Measurements from ENCODE around the gene ERC2.

The ERC2 gene

GRCh38 chr3:55591888-55592287 is 876.4 kb downstream of the ERC2 start:
- DNase-seq (ENCODE audit: low read depth in 2 of 2), result no peak

DNA sequence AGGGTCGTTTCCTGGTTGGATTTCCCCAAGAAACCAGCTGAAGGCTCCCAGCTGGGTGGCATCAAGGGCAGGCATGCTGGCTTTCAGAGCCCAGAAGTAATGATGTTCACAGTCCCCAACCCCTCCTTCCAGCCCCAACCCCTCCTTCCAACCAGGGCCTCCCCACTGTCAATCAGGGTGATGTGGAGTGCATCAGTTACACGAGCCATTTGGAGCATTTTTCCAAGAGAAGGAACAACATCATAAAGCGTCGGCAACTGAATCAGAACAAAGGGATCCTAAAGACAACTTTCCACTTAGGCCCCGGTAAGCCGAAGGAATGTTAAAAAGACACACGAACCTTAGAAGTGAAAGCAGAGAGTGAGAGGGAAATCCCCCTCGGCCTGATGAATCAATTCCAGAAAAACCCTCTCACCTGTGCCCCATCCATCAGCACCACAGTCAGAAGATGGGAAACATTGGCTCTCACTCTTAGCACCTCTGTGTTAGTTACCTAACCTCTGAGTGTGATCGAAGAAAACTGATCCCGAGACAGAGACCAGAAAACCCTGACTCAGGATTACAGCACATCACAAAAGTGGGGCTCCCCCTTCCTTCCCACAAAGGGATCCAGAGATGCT is 880.0 kb downstream of the ERC2 start:
- DNase-seq (ENCODE audit: low read depth in 2 of 2), result no peak

DNA sequence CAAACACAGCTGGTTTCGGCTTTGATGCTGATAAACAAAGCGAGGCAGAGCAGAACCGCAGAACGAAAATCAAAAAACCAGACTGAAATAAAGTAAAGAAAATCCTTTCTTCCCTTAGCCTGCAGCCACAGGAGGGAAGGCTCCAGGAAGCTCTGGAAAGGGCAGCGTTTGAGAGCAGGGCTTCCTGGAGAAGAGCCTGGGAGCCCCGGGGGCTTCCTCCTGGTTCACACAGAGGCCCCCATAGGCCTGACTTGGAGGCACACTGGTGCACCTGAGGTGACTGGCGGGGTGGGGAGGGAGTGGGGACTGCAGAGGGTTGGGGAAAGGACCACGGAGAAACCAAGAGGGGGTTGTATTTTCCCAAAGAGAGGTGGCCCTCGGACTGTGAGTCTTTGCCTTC is 882.4 kb downstream of the ERC2 start:
- DNase-seq (ENCODE audit: low read depth in 2 of 2), result no peak

- DNase-seq (ENCODE audit: low read depth in 2 of 2), result no peak
These were observed 883.4 kb downstream of the ERC2 start for GRCh38 chr3:55584716-55585368.

DNA sequence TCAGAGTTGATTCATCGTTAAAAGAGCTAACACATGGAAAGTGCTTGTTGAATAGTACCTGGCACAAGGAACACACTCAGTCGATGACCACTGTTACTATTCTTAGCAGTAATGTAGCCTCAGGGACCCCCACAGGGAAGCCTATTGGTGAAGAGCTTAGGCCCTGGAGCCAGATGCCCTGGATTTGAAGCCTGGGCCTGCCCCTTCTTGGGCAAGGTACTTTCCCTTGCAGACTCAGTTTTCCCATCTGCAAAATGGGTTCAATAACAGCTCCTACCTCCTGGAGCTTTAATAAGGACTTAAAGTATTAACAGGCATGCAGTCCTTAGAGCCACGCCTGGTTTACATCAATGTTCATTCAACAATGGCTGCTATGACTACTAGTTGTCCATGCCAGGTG is 884.2 kb downstream of the ERC2 start:
- DNase-seq (ENCODE audit: low read depth in 2 of 2), result no peak

GRCh38 chr3:55583475-55583874 is 884.8 kb downstream of the ERC2 start:
- no peak for DNase-seq (ENCODE audit: low read depth in 2 of 2)

DNA sequence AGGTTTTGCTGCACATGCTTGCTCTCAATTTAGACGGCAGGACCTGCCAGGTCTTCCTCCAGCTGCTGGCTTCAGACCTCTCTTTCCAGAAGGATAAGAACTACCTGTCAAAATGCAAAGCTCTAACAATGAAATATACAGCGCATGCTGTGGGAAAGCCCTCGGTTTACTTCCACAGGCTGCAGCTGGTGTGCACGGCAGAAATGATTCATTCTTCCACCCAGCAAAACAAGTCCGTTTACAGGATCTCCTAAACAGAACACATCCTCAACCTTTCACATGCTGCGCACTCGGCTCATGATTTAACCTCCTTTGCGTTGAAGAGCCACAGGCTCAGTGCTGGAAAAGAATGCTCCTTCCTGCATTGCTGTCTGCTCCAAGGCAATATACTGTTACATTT is 888.8 kb downstream of the ERC2 start:
- no peak for DNase-seq (ENCODE audit: low read depth in 2 of 2)

DNA sequence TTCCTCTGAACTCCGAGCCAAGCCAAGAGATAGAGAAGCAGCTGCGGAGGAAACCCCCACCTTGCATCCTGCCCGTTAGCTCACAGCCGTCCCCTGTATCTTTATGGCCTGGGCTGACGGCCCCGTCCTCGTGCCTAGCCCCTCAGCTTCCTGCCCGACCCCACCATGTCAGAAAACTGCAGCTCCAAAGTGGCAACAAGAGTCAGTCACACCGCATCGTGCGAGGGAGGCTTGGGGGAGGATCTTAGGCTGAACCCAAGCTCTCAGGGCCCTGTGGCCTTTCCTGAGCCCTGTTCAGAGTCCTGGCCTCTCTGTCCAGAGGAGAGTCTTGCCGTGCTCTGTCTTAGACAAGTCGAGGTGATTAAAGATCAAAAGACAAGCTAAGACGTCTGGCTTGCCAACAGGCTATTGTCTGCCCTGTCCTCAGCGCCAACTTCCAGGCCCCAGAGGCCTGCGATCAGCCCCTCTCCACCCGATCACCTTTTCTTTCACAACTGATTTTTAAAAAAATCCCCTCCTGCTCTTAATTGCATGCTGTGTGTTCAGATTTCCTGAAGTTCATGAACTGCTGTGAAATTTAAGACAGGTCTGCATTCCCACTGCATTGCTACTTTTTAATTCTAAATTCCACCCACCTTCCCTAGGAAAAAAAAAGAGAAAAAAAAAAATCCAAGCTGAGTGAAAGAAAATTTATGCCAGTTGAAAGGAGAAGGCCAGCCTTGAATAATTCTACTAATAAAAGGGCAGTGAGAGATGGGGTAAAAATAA is 891.5 kb downstream of the ERC2 start:
- no peak for DNase-seq (ENCODE audit: low read depth in 2 of 2)

DNA sequence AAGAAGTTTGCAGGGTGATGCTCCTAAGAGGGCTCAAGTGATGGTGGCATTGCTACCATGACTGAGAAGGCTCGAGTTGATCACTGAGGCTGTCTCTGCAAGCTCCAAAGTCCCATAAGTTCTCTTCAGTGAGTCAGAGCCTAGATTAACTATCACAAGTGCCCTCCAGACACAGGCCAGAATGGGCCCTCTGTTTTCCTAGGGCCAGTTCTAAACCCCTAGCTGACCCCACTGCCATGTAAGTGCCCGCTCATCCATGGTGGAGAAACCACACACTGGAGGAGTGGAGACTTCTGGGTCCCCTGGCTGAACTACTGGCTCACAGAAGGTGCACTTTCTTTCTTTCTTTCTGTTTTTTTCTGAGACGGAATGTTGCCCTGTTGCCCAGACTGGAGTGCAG is 893.6 kb downstream of the ERC2 start:
- DNase-seq (ENCODE audit: low read depth in 2 of 2), result no peak

- no peak for DNase-seq (ENCODE audit: low read depth in 2 of 2)
These were observed 895.5 kb downstream of the ERC2 start for GRCh38 chr3:55572816-55573215.

DNA sequence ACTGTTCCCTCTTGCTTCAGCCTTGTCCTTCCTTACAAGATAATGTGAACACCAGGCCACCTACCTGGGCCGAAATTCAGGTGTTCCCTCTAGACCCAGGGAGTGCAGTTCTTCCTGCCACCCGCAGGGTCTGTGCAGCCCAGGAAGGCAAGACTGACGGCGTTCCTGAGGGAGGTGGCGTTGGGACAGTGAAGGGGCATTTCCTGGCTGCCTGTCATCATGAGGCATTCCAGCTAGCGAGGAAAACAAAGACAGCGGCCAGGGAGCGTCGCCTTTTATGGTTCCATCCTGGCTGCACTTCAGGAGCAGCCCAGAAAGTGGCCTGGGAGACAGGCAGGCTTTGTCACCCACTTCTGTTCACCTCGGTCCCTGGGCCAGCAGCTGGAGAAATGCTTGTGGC is 896.4 kb downstream of the ERC2 start:
- no peak for DNase-seq (ENCODE audit: low read depth in 2 of 2)

- no peak for DNase-seq (ENCODE audit: low read depth in 2 of 2)
These were observed 897.0 kb downstream of the ERC2 start for GRCh38 chr3:55571216-55571813.

GRCh38 chr3:55570271-55570711 is 898.0 kb downstream of the ERC2 start:
- no peak for DNase-seq (ENCODE audit: low read depth in 2 of 2)

GRCh38 chr3:55569033-55569599 is 899.2 kb downstream of the ERC2 start:
- DNase-seq (ENCODE audit: low read depth in 2 of 2), result no peak

- no peak for DNase-seq (ENCODE audit: low read depth in 2 of 2)
These were observed 900.7 kb downstream of the ERC2 start for GRCh38 chr3:55567615-55568014.

GRCh38 chr3:55567121-55567520 is 901.1 kb downstream of the ERC2 start:
- DNase-seq (ENCODE audit: low read depth in 2 of 2), result no peak

GRCh38 chr3:55565521-55565920 is 902.7 kb downstream of the ERC2 start:
- no peak for DNase-seq (ENCODE audit: low read depth in 2 of 2)

- DNase-seq (ENCODE audit: low read depth in 2 of 2), result no peak
These were observed 903.5 kb downstream of the ERC2 start for GRCh38 chr3:55564726-55565125.

DNA sequence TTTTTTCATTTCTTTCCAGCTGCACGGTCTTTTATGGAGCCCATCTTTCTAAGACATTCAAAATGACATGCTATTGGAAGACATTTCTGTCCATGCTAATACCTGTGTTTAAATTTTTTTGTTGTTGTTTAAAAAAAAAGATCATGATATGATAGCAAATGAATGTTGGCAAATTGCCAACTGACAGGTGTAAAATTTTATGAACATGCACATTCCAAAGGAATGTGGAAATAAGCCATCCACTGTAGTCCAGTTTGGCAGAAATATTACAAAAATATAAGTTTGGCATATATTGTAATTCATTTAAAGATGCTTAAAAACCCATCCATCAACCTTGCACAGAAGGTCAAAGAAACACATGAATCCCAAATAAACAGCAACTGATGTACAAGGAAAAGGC is 905.6 kb downstream of the ERC2 start:
- DNase-seq (ENCODE audit: low read depth in 2 of 2), result no peak

- no peak for DNase-seq (ENCODE audit: low read depth in 2 of 2)
These were observed 908.5 kb downstream of the ERC2 start for GRCh38 chr3:55559500-55560423.

GRCh38 chr3:55558316-55558715 is 910.0 kb downstream of the ERC2 start:
- no peak for DNase-seq (ENCODE audit: low read depth in 2 of 2)

Measured in stimulated activated CD4-positive, alpha-beta T cell treated with anti-CD3 and anti-CD28 coated beads, Interleukin-1b, Interleukin-23, amount 100 ng/mL, for 4 hours (primary cell).